ENCODE results near the gene VEGFC. TPM values are rescaled to one million over a fixed set of nuclear protein-coding genes. Genes with fewer than 3 reads are reported as not detected.

The VEGFC gene
- polyA plus RNA-seq, 1 donor from 2014 or later = 0.63 TPM

DNA sequence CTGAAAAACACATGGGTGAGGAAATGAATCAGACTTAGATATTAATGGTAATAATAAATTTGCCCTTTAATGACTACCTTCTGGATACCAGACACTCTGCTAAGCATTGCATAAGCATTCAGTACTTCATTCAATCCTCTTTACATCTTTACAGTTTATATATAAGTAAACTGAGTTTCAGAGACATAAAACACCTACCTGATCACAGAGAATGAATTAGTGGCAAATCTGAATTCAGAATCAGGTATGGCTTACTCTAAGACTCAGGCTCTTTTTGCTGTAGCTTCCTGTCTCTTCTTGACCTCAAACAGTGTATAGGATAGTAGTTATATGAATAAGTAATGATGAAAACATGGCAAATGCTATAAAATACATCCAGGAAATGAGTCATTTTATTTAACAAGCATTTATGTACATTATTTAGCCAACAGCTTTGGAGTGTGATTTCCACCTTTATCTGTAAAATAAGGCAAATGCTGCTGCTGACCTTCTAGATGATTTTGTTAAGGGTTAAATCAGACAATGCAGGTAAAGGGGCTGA is 83.9 kb downstream of the VEGFC start:
- no peak overlapping the region for H3K9ac ChIP-seq (ENCODE audit: low read length)
- H3K79me2 ChIP-seq (replicated peaks; ENCODE audit: insufficient read depth, low read length) = no peaks in the 10 kb centered on the region
- TF ChIP-seq TAF1 (IDR thresholded peaks at IDR 0.05; ENCODE audit: low read depth) (no peak), EP300 (conservative IDR thresholded peaks at IDR 0.05; ENCODE audit: poor library complexity, severe bottlenecking) (no peak), MXI1 (conservative IDR thresholded peaks at IDR 0.05; ENCODE audit: poor library complexity, severe bottlenecking) (no peak), RAD21 (conservative IDR thresholded peaks at IDR 0.05) (no peak), SMC3 (conservative IDR thresholded peaks at IDR 0.05; ENCODE audit: poor library complexity) (no peak), POLR2AphosphoS5 (IDR thresholded peaks at IDR 0.05) (no peak), EZH2 (IDR thresholded peaks at IDR 0.05; ENCODE audit: borderline replicate concordance, insufficient read depth, low read length, poor library complexity, severe bottlenecking) (no peak)
- TF ChIP-seq, protein P1, sequence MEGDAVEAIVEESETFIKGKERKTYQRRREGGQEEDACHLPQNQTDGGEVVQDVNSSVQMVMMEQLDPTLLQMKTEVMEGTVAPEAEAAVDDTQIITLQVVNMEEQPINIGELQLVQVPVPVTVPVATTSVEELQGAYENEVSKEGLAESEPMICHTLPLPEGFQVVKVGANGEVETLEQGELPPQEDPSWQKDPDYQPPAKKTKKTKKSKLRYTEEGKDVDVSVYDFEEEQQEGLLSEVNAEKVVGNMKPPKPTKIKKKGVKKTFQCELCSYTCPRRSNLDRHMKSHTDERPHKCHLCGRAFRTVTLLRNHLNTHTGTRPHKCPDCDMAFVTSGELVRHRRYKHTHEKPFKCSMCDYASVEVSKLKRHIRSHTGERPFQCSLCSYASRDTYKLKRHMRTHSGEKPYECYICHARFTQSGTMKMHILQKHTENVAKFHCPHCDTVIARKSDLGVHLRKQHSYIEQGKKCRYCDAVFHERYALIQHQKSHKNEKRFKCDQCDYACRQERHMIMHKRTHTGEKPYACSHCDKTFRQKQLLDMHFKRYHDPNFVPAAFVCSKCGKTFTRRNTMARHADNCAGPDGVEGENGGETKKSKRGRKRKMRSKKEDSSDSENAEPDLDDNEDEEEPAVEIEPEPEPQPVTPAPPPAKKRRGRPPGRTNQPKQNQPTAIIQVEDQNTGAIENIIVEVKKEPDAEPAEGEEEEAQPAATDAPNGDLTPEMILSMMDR (IDR thresholded peaks at IDR 0.05; ENCODE audit: poor library complexity, severe bottlenecking) = no peak
- TF ChIP-seq, protein P2, sequence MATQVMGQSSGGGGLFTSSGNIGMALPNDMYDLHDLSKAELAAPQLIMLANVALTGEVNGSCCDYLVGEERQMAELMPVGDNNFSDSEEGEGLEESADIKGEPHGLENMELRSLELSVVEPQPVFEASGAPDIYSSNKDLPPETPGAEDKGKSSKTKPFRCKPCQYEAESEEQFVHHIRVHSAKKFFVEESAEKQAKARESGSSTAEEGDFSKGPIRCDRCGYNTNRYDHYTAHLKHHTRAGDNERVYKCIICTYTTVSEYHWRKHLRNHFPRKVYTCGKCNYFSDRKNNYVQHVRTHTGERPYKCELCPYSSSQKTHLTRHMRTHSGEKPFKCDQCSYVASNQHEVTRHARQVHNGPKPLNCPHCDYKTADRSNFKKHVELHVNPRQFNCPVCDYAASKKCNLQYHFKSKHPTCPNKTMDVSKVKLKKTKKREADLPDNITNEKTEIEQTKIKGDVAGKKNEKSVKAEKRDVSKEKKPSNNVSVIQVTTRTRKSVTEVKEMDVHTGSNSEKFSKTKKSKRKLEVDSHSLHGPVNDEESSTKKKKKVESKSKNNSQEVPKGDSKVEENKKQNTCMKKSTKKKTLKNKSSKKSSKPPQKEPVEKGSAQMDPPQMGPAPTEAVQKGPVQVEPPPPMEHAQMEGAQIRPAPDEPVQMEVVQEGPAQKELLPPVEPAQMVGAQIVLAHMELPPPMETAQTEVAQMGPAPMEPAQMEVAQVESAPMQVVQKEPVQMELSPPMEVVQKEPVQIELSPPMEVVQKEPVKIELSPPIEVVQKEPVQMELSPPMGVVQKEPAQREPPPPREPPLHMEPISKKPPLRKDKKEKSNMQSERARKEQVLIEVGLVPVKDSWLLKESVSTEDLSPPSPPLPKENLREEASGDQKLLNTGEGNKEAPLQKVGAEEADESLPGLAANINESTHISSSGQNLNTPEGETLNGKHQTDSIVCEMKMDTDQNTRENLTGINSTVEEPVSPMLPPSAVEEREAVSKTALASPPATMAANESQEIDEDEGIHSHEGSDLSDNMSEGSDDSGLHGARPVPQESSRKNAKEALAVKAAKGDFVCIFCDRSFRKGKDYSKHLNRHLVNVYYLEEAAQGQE (IDR thresholded peaks at IDR 0.05; ENCODE audit: borderline replicate concordance) = no peak

DNA sequence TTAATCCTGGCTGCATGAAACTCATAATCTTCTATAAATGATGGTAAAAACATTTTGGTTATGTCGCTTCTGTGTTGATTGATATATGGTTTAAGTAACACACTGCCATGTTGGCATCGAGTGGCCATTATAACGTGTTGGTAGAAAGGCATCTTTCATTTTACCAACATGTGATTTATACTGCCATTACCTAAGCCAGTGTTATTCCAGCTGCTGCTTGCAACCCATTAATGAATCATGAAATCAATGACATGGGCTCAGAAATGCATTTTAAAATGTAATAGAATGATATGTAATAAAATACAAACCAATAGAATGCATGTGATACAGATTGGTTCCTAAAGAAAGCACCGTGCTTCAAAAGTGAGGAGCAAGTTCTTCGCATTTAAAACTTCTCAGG is 102.0 kb downstream of the VEGFC start:
- H3K36me3 ChIP-seq (ENCODE audit: insufficient read depth, low read length) = no peaks in the 10 kb centered on the region
- no peak overlapping the region for H2AFZ ChIP-seq (ENCODE audit: low read depth, low read length)
- H3F3A ChIP-seq (ENCODE audit: insufficient read depth, low read length, poor library complexity, severe bottlenecking) = no peaks in the 10 kb centered on the region
- no peak overlapping the region for H3K27ac ChIP-seq (ENCODE audit: low read length)
- H3K4me2 ChIP-seq (ENCODE audit: low read length) = no peak overlapping the region
- H3K9me3 ChIP-seq (ENCODE audit: low read length) = no peaks in the 10 kb centered on the region
- no peaks in the 10 kb centered on the region for H3K9me2 ChIP-seq (ENCODE audit: insufficient read depth, low read length)
- H3K4me3 ChIP-seq (ENCODE audit: low read length) = no peak overlapping the region
- H3K27me3 ChIP-seq (ENCODE audit: insufficient read depth, low read depth, low read length) = no peaks in the 10 kb centered on the region
- no peaks in the 10 kb centered on the region for H4K20me1 ChIP-seq (ENCODE audit: insufficient read depth)
- H3K79me2 ChIP-seq (replicated peaks; ENCODE audit: insufficient read depth, low read length) = no peaks in the 10 kb centered on the region
- TF ChIP-seq POLR2AphosphoS5 (IDR thresholded peaks at IDR 0.05) (no peak), EP300 (conservative IDR thresholded peaks at IDR 0.05; ENCODE audit: poor library complexity, severe bottlenecking) (no peak), EZH2 (IDR thresholded peaks at IDR 0.05; ENCODE audit: borderline replicate concordance, insufficient read depth, low read length, poor library complexity, severe bottlenecking) (no peak), TAF1 (IDR thresholded peaks at IDR 0.05; ENCODE audit: low read depth) (no peak), MXI1 (conservative IDR thresholded peaks at IDR 0.05; ENCODE audit: poor library complexity, severe bottlenecking) (no peak), RAD21 (conservative IDR thresholded peaks at IDR 0.05) (no peak), SMC3 (conservative IDR thresholded peaks at IDR 0.05; ENCODE audit: poor library complexity) (no peak)
- TF ChIP-seq, protein P1 (IDR thresholded peaks at IDR 0.05; ENCODE audit: poor library complexity, severe bottlenecking) = no peak
- TF ChIP-seq, protein P2 (IDR thresholded peaks at IDR 0.05; ENCODE audit: borderline replicate concordance) = no peak
- no peak overlapping the region for H3K9ac ChIP-seq (ENCODE audit: low read length)

More for the DNA sequence above, 83.9 kb downstream of the VEGFC start:
- Histone ChIP-seq H3F3A (ENCODE audit: insufficient read depth, low read length, poor library complexity, severe bottlenecking) (no peaks in the 10 kb centered on the region), H2AFZ (ENCODE audit: low read depth, low read length) (no peak overlapping the region), H3K9me3 (ENCODE audit: low read length) (no peaks in the 10 kb centered on the region), H3K4me2 (ENCODE audit: low read length) (no peak overlapping the region), H4K20me1 (ENCODE audit: insufficient read depth) (no peaks in the 10 kb centered on the region), H3K27ac (ENCODE audit: low read length) (no peak overlapping the region), H3K27me3 (ENCODE audit: insufficient read depth, low read depth, low read length) (no peaks in the 10 kb centered on the region), H3K4me3 (ENCODE audit: low read length) (no peak overlapping the region), H3K36me3 (ENCODE audit: insufficient read depth, low read length) (no peaks in the 10 kb centered on the region), H3K9me2 (ENCODE audit: insufficient read depth, low read length) (no peaks in the 10 kb centered on the region)

All from neural cell (in vitro differentiated cells).